Panc1 (cell line): ENCODE results near the gene GALNT14.

Experiments used
- POLR2AphosphoS5 ChIP-seq: IDR thresholded peaks from 2 replicates; pipeline ENCODE4 v1.6.1; 2012; ENCODE audit warnings: mild to moderate bottlenecking, low read depth, low read length, moderate library complexity
- SIN3A ChIP-seq: IDR thresholded peaks from 2 replicates; pipeline ENCODE4 v1.6.1; 2012; ENCODE audit warnings: low read depth, mild to moderate bottlenecking, low read length, moderate library complexity, borderline replicate concordance; ENCODE audit not compliant: insufficient read depth
- TCF7L2 ChIP-seq: IDR thresholded peaks from 2 replicates; pipeline ENCODE4 v1.6.1; 2011; ENCODE audit warnings: mild to moderate bottlenecking, low read depth, low read length, inconsistent platforms
- TF ChIP-seq, protein P1 (sequence below): fragments of 450-650 bp; IDR thresholded peaks from 2 replicates; pipeline ENCODE4 v1.5.1; 2017; ENCODE audit warnings: mild to moderate bottlenecking
- TF ChIP-seq, protein P2 (sequence below), 2 experiments: IDR thresholded peaks; 2 replicates each; pipeline ENCODE4 v1.6.1; 2011 to 2012; ENCODE audit warnings: low read depth in 2 of 2, control low read depth in 1 of 2, low read length in 1 of 2, mild to moderate bottlenecking in 1 of 2, moderate library complexity in 1 of 2; ENCODE audit not compliant: insufficient read depth in 1 of 2

DNA sequence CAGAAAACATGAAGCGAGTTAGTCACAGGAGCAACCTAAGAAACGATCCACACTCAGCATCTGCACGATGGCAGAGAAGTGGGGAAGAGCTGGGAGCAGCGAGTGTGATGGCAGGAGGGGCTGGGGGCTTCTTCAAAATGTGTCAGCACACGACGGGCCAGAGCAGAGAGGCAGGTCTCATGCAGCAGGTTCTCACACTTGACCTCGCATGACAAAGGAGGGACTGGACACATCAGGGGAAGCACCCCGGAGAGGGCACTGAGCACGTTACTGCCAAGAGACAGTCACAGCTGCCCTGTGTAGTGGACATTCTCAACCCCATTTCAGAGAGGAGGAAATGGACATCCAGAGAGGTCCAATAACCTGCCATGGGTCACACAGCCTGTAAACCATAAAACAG lies 226.9 kb downstream of the GALNT14 start:
- TF ChIP-seq TCF7L2: no peak
- TF ChIP-seq, protein P1, sequence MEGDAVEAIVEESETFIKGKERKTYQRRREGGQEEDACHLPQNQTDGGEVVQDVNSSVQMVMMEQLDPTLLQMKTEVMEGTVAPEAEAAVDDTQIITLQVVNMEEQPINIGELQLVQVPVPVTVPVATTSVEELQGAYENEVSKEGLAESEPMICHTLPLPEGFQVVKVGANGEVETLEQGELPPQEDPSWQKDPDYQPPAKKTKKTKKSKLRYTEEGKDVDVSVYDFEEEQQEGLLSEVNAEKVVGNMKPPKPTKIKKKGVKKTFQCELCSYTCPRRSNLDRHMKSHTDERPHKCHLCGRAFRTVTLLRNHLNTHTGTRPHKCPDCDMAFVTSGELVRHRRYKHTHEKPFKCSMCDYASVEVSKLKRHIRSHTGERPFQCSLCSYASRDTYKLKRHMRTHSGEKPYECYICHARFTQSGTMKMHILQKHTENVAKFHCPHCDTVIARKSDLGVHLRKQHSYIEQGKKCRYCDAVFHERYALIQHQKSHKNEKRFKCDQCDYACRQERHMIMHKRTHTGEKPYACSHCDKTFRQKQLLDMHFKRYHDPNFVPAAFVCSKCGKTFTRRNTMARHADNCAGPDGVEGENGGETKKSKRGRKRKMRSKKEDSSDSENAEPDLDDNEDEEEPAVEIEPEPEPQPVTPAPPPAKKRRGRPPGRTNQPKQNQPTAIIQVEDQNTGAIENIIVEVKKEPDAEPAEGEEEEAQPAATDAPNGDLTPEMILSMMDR: no peak
- no peak for TF ChIP-seq POLR2AphosphoS5
- TF ChIP-seq, protein P2, sequence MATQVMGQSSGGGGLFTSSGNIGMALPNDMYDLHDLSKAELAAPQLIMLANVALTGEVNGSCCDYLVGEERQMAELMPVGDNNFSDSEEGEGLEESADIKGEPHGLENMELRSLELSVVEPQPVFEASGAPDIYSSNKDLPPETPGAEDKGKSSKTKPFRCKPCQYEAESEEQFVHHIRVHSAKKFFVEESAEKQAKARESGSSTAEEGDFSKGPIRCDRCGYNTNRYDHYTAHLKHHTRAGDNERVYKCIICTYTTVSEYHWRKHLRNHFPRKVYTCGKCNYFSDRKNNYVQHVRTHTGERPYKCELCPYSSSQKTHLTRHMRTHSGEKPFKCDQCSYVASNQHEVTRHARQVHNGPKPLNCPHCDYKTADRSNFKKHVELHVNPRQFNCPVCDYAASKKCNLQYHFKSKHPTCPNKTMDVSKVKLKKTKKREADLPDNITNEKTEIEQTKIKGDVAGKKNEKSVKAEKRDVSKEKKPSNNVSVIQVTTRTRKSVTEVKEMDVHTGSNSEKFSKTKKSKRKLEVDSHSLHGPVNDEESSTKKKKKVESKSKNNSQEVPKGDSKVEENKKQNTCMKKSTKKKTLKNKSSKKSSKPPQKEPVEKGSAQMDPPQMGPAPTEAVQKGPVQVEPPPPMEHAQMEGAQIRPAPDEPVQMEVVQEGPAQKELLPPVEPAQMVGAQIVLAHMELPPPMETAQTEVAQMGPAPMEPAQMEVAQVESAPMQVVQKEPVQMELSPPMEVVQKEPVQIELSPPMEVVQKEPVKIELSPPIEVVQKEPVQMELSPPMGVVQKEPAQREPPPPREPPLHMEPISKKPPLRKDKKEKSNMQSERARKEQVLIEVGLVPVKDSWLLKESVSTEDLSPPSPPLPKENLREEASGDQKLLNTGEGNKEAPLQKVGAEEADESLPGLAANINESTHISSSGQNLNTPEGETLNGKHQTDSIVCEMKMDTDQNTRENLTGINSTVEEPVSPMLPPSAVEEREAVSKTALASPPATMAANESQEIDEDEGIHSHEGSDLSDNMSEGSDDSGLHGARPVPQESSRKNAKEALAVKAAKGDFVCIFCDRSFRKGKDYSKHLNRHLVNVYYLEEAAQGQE (IDR thresholded peaks at IDR 0.05; ENCODE audit: insufficient read depth in 1 of 2, low read depth in 2 of 2, low read length in 1 of 2): no peak
- no peak for TF ChIP-seq SIN3A
